ENCODE measurements around the gene CPPED1.

DNA sequence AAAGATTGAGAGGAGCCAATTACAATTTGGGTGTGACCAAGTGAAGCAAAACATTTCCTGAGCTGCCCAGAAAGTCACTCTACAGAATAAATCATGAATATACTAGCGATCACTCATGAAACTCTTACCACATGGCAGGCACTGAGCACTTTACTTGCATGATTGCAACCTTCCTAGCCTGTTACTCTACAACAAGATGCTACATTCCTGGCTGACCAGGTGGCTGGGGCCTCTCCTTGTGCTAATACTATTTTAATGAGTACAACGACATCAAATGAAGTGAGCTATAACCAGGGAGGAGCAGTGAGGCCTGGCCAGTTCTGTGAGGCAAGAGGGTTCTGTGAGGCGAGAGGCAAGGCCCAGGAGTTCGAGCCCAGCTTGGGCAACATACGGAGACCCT is 75.2 kb downstream of the CPPED1 start:
- TF ChIP-seq, protein P1, sequence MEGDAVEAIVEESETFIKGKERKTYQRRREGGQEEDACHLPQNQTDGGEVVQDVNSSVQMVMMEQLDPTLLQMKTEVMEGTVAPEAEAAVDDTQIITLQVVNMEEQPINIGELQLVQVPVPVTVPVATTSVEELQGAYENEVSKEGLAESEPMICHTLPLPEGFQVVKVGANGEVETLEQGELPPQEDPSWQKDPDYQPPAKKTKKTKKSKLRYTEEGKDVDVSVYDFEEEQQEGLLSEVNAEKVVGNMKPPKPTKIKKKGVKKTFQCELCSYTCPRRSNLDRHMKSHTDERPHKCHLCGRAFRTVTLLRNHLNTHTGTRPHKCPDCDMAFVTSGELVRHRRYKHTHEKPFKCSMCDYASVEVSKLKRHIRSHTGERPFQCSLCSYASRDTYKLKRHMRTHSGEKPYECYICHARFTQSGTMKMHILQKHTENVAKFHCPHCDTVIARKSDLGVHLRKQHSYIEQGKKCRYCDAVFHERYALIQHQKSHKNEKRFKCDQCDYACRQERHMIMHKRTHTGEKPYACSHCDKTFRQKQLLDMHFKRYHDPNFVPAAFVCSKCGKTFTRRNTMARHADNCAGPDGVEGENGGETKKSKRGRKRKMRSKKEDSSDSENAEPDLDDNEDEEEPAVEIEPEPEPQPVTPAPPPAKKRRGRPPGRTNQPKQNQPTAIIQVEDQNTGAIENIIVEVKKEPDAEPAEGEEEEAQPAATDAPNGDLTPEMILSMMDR (IDR thresholded peaks at IDR 0.05; ENCODE audit: poor library complexity): no peak
- no peak for TF ChIP-seq EZH2phosphoT487 (IDR thresholded peaks at IDR 0.05; ENCODE audit: low read depth, severe bottlenecking, unreplicated experiment)

Measured in hepatocyte (in vitro differentiated cells).